GM19455 (cell line): ENCODE measurements around the gene KDM5A.
"Not testable (repeated sequence)": the region's sequence is repeated elsewhere in the genome, so short reads cannot be mapped to it uniquely, and the experiment has no call there.

Source experiments
- ATAC-seq: cut with Tn5 transposase; IDR thresholded peaks from one replicate; pipeline ENCODE4 v1.9.1; 2021; ENCODE audit not compliant: unreplicated experiment

KDM5A gene

DNA sequence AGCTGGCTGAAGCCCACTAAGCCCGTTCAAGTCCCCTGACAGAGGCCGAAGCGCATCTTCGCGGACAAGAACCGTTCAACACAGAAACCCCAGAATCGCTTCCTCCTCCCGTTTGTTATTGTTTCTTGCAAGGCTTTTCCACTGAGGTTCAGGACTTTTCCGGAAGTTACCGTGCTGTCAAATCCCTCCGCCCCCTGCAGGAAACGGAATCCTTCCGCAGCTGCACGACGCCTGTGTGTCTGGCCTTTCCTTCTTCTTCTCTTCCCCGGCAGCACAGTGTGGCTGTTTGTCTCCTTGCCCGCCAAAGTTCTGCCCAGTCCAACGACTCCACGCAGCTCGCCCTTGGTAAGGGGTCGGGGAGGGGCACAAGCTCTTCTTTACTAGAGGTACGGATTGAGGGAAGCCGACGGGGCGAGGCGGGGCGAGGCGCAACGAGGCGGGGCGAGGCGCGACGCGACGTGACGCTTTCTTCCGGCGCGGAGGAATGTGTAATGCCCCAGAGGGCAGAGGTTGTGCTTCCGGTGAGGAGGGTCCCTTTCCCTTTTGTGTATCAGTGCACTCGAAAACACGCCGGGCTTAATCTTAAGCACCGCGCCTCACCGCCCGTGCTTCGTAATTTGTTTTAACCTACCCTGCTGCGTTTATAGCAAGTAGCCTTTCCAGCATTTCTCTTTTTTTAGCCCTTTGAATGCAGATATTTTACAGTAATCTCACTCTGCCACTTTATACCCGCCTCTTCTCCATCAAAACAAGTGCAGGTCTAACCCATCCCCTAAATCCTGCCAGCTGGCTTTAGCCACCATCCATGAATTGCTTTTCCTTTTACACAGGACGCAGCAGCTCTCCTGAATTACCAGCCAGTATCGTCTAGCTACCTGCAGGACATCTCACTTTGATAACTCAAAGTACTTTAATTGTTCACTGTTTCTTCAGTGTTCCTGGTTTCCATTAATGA lies at the start of gene KDM5A:
KDM5A (minus strand) TSS at position 179 of the 955 bp plus-strand sequence. CDS start 229 bp downstream, outside the sequence.
- ATAC-seq: peak; percentile 91

DNA sequence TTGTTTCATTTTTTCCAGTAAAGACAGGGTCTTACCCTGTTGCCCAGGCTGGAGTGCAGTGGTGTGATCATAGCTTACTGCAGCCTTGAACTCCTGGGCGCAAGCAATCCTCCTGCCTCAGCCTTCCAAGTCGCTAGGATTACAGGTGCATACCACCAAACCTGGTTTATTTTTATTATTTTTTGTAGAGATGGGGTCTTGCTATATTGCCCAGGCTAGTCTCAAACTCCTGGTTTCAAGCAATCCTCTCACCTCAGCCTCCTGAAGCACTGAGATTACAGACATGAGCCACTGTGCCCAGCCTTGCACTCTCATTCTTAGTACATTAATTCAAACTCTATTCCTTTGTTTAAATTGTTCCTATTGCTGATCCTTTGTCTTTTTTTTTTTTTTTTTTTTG lies 46.6 kb upstream of the KDM5A start:
- ATAC-seq: not testable (repeated sequence)

GRCh38 chr12:422526-422925 lies 33.4 kb upstream of the KDM5A start:
- no peak for ATAC-seq

GRCh38 chr12:418432-418831 lies 29.3 kb upstream of the KDM5A start:
- ATAC-seq: no peak

DNA sequence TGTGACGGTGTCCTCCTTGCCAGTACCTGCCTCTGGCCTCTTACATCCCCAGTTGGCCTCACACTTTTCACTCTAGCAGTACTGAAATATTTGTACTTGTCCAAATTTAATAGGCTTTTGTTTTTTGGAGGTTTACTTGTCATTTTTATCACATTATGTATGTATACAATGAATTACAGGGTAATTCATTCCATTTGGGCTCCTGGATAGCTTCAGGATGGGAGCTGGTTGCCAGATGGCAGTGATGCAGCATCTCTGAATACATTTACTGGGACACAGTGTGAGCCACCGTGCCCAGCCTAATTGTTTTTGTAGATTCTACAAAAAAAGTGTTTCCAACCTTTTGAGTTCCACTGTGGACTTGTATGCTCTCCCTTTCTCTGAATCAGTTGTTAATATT lies 25.7 kb upstream of the KDM5A start:
- ATAC-seq: no peak

DNA sequence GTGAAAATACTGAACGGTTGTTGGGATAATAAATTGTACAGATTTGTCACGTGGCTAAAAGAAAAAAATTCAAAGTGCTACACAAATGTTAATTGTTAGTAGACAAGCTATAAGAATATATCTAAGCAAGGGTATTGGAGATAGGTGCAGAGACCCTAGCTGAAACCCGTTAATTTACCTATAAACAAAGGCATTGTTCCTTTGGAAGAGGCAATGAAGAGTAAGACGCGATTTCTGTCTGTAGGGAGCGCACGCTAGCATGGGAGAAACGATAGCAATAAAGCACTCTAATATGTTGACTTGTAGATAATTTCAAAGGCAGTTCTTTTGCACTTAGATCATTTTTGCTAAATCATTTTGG lies 12.9 kb upstream of the KDM5A start:
- no peak for ATAC-seq

- peak; percentile 97 for ATAC-seq
These were observed 12.3 kb upstream of the KDM5A start, which contains the start of gene CCDC77 for GRCh38 chr12:401235-402028. Gene CCDC77, plus strand, starts transcription at chr12:401644. Its CDS starts 7,740 bp downstream, at chr12:409384.

DNA sequence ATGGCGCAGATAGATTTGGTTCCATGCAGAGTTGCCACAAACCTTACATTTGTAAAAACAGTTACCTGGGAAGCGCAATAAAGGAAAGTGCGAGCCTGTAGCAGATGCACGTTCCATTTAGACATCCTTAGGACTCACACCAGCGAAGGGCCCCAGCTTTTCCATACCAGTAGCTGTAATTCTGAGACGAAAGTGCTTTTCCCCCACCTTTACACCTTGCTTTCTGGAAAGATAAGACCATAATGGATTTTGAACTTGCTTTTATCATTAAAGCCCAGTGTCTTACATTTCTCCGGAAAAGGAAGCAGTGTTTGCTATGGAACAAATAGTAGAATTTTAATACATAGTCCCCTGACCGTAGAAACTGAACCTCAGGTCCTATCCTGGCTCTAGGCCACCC lies 11.7 kb upstream of the KDM5A start:
- ATAC-seq: no peak

DNA sequence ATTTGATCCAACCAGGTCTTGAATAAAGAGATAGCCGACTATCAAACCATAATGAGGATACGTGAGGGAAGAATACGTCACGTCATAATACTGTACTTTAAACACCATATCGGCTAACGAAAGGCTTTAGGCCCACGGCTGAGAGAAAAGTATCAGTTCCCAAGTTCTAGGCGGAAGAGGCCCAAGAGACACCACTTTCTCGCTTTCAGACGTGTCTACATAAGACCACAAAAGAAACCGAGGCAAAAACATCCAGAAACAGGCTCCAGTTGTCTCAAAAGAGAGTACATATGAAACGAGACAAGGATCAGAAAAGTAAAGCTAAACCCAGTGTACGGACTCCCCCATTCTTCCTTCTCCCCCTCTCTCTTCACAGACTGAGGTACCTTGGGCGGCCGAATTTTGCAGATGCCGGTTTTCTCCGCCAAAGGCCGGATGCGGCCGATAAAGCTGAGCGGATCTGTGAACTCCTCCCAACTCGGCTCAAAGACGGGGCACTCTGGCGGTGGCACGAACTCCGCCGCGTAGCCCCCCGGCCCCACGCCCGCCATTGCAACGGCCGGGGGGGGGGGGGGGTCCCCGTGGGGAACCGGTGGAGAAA lies 479 bp downstream of the KDM5A start:
- ATAC-seq: peak; percentile 16

DNA sequence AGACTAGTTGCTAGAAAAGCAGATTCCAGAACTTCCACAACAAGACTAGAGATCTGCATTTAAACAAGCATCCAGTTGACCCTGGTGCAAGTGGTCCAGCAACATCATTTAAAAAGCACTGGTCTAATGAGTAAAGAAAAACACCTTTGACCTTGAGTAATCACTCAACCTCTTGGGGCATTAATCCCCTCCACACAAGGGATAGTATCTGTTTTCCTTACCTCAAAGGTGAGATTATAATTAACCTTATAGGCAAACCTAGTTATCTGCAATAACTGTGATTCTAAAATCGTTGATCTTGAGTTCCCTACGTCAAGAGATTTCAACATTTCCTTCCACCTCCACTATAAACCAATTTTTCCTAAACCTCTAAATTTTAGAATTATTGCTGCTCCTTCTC lies 1.1 kb downstream of the KDM5A start:
- no peak for ATAC-seq

GRCh38 chr12:386651-387050 lies 2.5 kb downstream of the KDM5A start:
- ATAC-seq: no peak

- not testable (repeated sequence) for ATAC-seq
These were observed 18.2 kb downstream of the KDM5A start for GRCh38 chr12:370739-371485.

DNA sequence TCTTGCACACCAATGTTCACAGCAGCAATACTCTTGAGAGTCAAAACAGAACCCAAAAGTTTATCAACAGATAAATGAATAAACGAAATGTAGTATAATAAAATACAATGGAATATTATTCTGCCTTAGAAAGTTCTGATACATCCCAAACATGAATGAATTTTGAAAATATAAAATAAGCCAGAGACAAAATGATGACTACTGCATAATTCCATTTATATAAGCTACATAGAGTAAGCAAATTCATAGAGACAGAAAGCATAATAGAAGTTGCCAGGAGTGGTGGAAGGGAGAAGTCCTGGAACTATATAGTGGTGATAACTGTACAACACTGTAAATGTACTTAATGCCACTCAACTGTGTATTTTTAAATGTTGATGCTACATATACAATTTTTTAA lies 21.1 kb downstream of the KDM5A start:
- no peak for ATAC-seq

DNA sequence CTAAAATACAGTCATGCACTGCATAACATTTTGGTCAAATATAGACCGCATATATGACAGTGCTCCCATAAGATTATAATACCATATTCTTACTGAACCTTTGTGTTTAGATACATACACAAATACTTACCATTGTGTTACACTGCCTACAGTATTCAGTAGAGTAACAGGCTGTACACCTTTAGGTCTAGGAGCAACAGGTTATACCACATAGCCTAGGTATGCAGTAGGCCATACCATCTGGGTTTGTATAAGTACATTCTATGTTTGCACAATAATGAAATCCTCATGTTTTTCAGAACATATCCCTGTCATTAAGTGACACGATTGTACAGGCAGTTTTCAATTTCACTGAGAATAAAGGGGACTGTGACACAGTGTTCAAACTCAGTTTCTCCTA lies 22.3 kb downstream of the KDM5A start:
- no peak for ATAC-seq

DNA sequence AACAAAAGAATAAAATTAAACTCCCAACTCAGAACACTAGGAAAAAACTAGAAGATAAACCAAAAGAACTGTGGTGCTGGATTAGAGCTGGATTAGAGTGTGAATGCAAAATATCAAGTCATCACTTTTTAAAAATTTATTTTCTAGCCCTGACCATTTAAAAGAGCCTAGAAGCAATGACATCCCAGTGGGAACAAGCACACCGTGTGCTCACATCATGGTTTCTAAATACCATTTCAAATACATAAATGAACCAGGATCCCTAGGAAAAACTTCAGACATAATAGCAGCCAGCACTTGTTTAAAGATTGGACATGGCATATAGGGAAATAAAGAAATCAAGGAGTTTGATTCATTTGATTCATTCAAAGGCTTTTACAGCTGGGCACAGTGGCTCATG lies 30.0 kb downstream of the KDM5A start:
- no peak for ATAC-seq

DNA sequence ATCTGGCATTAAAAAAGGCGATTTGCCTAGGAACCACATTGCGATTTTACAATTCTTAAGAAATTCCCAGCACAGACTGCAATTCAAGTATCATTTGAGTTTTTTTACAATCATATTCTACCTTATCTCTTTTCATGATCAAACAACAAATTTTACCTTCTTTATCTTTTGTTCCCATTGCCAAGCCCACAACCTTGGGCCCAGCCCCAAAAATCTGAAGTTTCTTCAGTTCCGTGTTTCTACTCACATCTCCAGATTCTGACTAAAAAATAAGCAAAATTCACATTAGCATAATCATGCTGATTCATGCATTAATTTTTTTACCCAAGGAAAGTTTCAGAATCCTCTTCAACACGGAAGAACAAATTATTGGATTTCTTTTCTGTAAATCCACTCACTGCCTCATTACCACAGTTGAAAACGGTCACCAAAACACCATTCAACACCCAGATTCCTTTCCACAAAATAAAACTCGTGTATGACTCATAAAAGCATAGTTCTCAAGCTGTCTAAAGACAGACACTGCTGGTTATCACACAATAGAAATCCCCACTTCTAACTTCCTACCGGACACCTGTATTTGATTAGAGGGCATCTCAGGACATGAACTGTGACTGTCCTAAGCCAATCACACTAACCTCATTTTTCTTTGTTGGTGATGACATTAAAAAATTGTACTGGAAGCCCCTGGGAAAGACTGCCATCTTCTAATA lies 32.7 kb downstream of the KDM5A start:
- ATAC-seq: no peak

- ATAC-seq: not testable (repeated sequence)
These were observed 37.9 kb downstream of the KDM5A start for GRCh38 chr12:351197-351596.

- ATAC-seq: not testable (repeated sequence)
These were observed 39.5 kb downstream of the KDM5A start for GRCh38 chr12:349625-350024.

DNA sequence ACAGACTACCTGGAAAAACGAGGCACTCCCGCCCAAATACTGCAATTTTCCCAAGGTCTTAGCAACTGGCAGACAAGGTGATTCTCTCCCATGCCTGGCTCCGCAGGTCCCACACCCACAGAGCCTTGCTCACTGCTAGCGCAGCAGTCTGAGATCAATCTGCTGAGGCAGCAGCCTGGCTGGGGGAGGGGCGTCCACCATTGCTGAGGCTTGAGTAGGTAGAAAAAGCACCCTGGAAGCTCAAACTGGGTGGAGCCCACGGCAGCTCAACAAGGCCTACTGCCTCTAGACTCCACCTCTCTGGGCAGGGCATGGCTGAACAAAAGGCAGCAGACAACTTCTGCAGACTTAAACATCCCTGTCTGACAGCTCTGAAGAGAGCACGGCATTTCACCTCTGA lies 46.1 kb downstream of the KDM5A start:
- not testable (repeated sequence) for ATAC-seq

GRCh38 chr12:337039-337438 lies 52.1 kb downstream of the KDM5A start:
- no peak for ATAC-seq
